Muscle layer of duodenum (tissue), 2 donors: Measurements from ENCODE around the gene TLX1.
"Not testable (repeated sequence)": the region's sequence is repeated elsewhere in the genome, so short reads cannot be mapped to it uniquely, and the experiment has no call there.

Experiments used
- H3K27ac ChIP-seq: one replicate; pipeline ENCODE4 v1.7.0; 2013; ENCODE audit warnings: mild to moderate bottlenecking, low read length
- H3K27me3 ChIP-seq: one replicate; pipeline ENCODE4 v1.7.0; 2013; ENCODE audit warnings: low read depth, mild to moderate bottlenecking, control low read depth, low read length
- H3K36me3 ChIP-seq, 2 donors: one replicate each; pipeline ENCODE4 v1.7.0; 2013; ENCODE audit warnings: low read length in 2 of 2, control low read depth in 1 of 2, mild to moderate bottlenecking in 1 of 2; ENCODE audit not compliant: insufficient read depth in 2 of 2, control insufficient read depth in 1 of 2
- H3K4me1 ChIP-seq, 2 donors: one replicate each; pipeline ENCODE4 v1.7.0; 2013; ENCODE audit warnings: low read length in 2 of 2, mild to moderate bottlenecking in 2 of 2, control low read depth in 1 of 2, moderate library complexity in 1 of 2; ENCODE audit not compliant: insufficient read depth in 2 of 2, control insufficient read depth in 1 of 2
- H3K4me3 ChIP-seq, 2 donors: one replicate each; pipeline ENCODE4 v1.7.0; 2013; ENCODE audit warnings: low read length in 2 of 2, low read depth in 1 of 2, mild to moderate bottlenecking in 1 of 2
- H3K9me3 ChIP-seq, 2 donors: one replicate each; pipeline ENCODE4 v1.7.0; 2013; ENCODE audit warnings: low read length in 2 of 2, control low read depth in 1 of 2, mild to moderate bottlenecking in 1 of 2; ENCODE audit not compliant: control insufficient read depth in 1 of 2
- donor health status: healthy.

The TLX1 gene

DNA sequence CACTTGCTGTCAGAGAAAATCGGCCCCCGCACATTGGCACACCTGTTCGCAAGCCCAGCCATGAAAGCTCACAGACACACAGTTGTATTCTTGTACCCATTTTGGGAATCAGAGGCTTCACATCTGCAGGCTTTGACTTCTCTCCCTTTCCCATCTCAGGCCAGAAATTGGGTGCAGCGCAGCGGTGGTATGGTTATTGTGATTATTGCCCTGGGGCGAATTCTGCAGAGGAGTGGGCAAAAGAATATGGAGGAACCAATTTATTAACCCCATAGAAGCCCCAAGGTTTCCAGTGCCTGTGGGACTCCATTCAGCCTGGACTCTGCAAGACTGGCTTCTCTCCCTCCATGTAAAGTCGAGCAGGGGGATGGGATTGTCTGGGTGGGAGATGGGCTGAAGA is 14.0 kb downstream of the TLX1 start:
- no peak overlapping the region for H3K27ac ChIP-seq
- no peaks in the 10 kb centered on the region for H3K36me3 ChIP-seq
- H3K4me1 ChIP-seq = peaks cover 0 to 21% of the 10 kb centered on the region in 2 donors
- peaks cover 0 to 5% of the 10 kb centered on the region in 2 donors for H3K9me3 ChIP-seq
- no peak overlapping the region for H3K4me3 ChIP-seq
- peaks cover 85% of the 10 kb centered on the region for H3K27me3 ChIP-seq

DNA sequence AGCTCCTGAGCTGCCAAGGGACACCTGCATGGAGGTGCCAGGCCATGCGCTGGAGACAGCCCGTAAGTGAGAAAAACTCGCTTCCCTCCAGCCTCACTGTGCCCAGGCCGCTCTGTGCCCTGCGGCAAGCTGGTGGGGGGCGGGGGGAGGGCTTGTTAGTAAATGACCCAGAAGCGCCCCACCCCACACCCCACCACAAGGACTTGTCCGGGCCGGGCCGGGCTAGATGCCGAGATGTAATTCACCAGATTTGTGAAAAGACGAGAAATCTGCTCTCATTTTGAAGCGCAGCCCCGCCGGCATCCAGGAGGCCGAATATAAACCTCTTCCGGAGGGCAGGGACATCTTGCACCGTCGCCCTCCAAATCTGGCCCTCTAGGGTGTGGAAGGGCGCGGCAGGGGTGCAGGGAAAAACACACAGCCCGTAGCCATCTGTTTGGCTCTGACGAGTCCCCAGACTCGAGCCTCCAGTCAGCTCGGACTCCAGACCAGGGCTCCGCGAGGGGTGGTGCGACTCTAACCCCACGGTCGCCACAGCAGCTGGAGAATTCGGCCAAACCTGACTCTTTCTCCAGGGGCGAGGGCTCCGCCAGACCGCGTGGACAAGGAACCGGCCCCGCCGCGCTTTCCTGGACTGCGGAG is 14.8 kb downstream of the TLX1 start:
- H3K9me3 ChIP-seq = peaks cover 0 to 5% of the 10 kb centered on the region in 2 donors
- no peaks in the 10 kb centered on the region for H3K36me3 ChIP-seq
- H3K27me3 ChIP-seq = peaks cover 78% of the 10 kb centered on the region
- no peak overlapping the region for H3K27ac ChIP-seq
- H3K4me3 ChIP-seq = no peak overlapping the region
- H3K4me1 ChIP-seq = peaks cover 0 to 15% of the 10 kb centered on the region in 2 donors

GRCh38 chr10:101146392-101147251 is 15.5 kb downstream of the TLX1 start:
- Histone ChIP-seq H3K27ac (no peak overlapping the region), H3K27me3 (peaks cover 72% of the 10 kb centered on the region), H3K36me3 (no peaks in the 10 kb centered on the region), H3K4me3 (peak overlapping the region in 1 of 2 donors; percentile 17), H3K9me3 (peaks cover 0 to 5% of the 10 kb centered on the region in 2 donors), H3K4me1 (peaks cover 0 to 15% of the 10 kb centered on the region in 2 donors)

GRCh38 chr10:101151395-101151794 is 20.3 kb downstream of the TLX1 start:
- peaks cover 39% of the 10 kb centered on the region for H3K27me3 ChIP-seq
- H3K27ac ChIP-seq = no peak overlapping the region
- peaks cover 0 to 5% of the 10 kb centered on the region in 2 donors for H3K9me3 ChIP-seq
- no peak overlapping the region for H3K4me3 ChIP-seq
- peaks cover 0 to 6% of the 10 kb centered on the region in 2 donors for H3K4me1 ChIP-seq
- no peaks in the 10 kb centered on the region for H3K36me3 ChIP-seq

DNA sequence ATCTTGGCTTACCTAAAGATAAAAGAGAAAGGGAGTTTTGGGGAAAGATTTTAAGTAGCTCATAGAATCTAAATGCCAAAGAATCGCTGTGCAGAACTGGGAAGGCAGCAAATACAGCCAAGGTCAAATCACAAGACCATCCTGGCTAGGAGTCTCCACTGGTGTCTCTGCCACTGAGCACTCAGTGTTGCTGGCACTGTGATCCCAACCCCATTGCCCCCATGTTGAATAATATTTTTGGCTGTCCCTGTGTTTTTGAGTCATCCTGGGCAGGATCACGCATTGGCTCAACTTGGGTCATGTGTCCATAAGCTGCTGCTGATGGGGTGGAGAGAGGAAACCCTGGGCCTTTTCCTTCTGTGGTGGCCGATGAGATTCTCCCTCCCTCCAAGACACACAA is 21.2 kb downstream of the TLX1 start:
- peaks cover 0 to 5% of the 10 kb centered on the region in 2 donors for H3K9me3 ChIP-seq
- H3K4me1 ChIP-seq = no peaks in the 10 kb centered on the region
- no peaks in the 10 kb centered on the region for H3K36me3 ChIP-seq
- H3K27ac ChIP-seq = no peak overlapping the region
- H3K4me3 ChIP-seq = no peak overlapping the region
- peaks cover 33% of the 10 kb centered on the region for H3K27me3 ChIP-seq

- not testable (repeated sequence) for H3K27ac ChIP-seq, H3K9me3 ChIP-seq, H3K36me3 ChIP-seq, H3K4me3 ChIP-seq, H3K4me1 ChIP-seq
- peaks cover 16% of the 10 kb centered on the region for H3K27me3 ChIP-seq
Measured at GRCh38 chr10:101154506-101154905, 23.4 kb downstream of the TLX1 start.

DNA sequence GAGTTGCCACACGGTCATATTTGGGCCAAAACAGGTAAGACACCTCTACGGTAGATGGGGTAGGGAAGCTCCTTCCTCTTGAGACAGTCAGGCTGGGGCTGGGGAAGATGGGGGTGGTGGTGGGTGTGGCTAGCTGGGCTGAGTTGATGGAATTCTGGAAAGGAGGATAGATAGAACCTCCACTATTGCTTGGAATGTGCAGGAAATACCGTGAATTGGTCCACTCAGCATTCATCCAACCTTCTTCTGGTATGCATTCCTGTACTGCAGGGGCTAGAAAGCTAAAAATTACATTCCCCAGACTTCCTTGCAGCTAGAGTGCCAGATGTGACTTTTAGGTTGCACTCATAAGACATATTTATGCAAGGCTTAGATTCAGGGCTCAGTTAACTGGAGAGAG is 24.8 kb downstream of the TLX1 start:
- H3K27me3 ChIP-seq = peaks cover 12% of the 10 kb centered on the region
- no peaks in the 10 kb centered on the region for H3K9me3 ChIP-seq
- H3K4me3 ChIP-seq = no peak overlapping the region
- H3K36me3 ChIP-seq = no peaks in the 10 kb centered on the region
- H3K4me1 ChIP-seq = no peaks in the 10 kb centered on the region
- H3K27ac ChIP-seq = no peak overlapping the region

DNA sequence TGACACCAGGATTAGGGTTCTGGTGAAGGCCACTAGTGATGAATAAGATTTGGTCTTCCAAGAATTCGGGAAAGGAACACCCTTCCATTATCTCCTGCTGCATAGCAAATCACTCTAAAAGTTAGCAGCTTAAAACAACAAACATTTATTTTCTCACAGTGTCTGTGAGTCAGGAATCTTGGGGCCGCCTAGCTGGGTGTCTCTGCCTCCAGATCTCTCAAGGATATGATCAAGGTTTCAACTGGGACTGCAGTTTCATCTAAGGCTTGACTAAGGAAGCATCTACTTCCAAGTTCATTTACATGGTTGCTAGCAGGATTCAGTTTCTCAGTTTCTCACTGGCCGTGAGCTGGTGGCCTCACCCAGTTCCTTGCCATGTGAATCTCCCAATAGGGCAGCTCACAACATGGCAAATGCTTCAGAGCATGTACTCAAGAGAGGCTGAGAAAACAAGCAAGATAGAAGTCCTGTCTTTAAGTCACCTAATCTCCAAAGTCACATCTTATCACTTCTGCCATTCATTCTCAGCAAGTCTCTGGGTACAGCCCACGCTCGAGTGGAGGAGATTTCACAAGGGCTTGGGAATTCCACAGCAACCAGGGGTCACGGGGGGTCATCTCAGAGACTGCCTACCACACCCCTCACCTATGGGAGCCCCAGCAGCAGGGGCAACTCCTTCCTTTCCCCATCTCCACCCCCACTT is 26.8 kb downstream of the TLX1 start:
- no peaks in the 10 kb centered on the region for H3K9me3 ChIP-seq
- no peaks in the 10 kb centered on the region for H3K36me3 ChIP-seq
- H3K27me3 ChIP-seq = peaks cover 17% of the 10 kb centered on the region
- no peaks in the 10 kb centered on the region for H3K4me1 ChIP-seq
- H3K27ac ChIP-seq = no peak overlapping the region
- no peak overlapping the region for H3K4me3 ChIP-seq

DNA sequence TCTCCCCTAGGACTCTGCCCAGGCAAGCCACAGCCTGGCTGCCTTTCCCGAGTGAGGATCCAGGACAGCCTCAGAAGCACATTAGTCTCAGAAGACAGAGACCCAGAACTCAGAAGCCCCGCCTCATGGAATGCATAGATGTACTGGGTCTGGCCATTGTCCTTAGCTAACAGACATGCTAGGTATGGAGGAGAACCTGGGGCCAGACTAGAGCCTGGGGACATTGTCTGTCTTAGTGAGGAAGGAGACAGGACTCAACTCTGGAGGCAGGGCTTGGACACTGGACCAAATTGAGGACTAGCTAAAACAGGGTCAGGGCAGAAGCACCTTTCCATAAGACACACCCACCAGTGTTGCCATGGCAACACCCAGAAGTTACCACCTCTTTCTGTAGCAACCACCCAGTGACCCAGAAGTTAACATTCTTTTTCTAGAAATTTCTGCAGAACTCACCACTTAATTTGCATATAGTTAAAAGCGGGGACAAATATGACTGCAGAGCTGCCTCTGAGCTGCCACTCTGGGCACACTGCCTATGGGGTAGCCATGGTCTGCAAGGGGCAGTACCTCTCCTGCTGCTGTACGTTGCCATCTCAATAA is 27.5 kb downstream of the TLX1 start:
- Histone ChIP-seq H3K27me3 (peaks cover 18% of the 10 kb centered on the region), H3K4me3 (no peak overlapping the region), H3K36me3 (no peaks in the 10 kb centered on the region), H3K9me3 (no peaks in the 10 kb centered on the region), H3K4me1 (no peaks in the 10 kb centered on the region), H3K27ac (no peak overlapping the region)

- Histone ChIP-seq H3K36me3 (no peaks in the 10 kb centered on the region), H3K9me3 (no peaks in the 10 kb centered on the region), H3K4me1 (no peaks in the 10 kb centered on the region), H3K27ac (no peak overlapping the region), H3K27me3 (peaks cover 16% of the 10 kb centered on the region), H3K4me3 (peak overlapping the region in 1 of 2 donors; percentile 40)
Measured at GRCh38 chr10:101161494-101162299, 30.6 kb downstream of the TLX1 start.
